Naive thymus-derived CD8-positive, alpha-beta T cell (primary cell): ENCODE data around the gene DNAJC3. TPM values are rescaled to one million over a fixed set of nuclear protein-coding genes. Genes with fewer than 3 reads are reported as not detected.
A peak's percentile ranks its signal among the peaks of the same experiment; 100 is the strongest.
"Not testable (repeated sequence)": the region's sequence is repeated elsewhere in the genome, so short reads cannot be mapped to it uniquely, and the experiment has no call there.

Experiments
- ATAC-seq, 2 donors: fragments of 150-1000 bp; cut with Tn5 transposase in 1 of 2; sonication (Bioruptor Pico), chemical (Tn5 transposase) in 1 of 2; 1 replicate in 1 of 2; 2 replicates in 1 of 2; pipeline ENCODE4 v1.10.0; 2021; ENCODE audit warnings: mild to moderate bottlenecking in 2 of 2, moderate library complexity in 2 of 2
- POLR2A ChIA-PET: fragments of 350-600 bp; sonication (Branson Sonifier 250); formaldehyde crosslinking; loops from one replicate; lab custom pipeline; 2021; ENCODE audit warnings: antibody characterized with exemption; lab: Charles Lee
- DNase-seq, 10 donors: peaks; one replicate each; pipeline versions ENCODE4 v3.0.0 to v3.0.0-alpha.2; 2020 to 2022
- H3K27ac Mint-ChIP-seq, 10 donors: one replicate each; pipeline ENCODE4 v1.8.0; 2020 to 2022; ENCODE audit warnings: mild to moderate bottlenecking in 10 of 10, mixed read lengths in 10 of 10, moderate library complexity in 4 of 10, inconsistent platforms in 1 of 10
- H3K27me3 Mint-ChIP-seq, 5 donors: one replicate each; pipeline ENCODE4 v1.8.0; 2021 to 2022; ENCODE audit warnings: mixed read lengths in 5 of 5
- H3K36me3 Mint-ChIP-seq, 3 donors: one replicate each; pipeline ENCODE4 v1.8.0; 2020 to 2022; ENCODE audit warnings: mixed read lengths in 3 of 3, mild to moderate bottlenecking in 2 of 3, inconsistent platforms in 1 of 3
- H3K4me1 Mint-ChIP-seq, 4 donors: one replicate each; pipeline ENCODE4 v1.8.0; 2021 to 2022; ENCODE audit warnings: mixed read lengths in 4 of 4
- H3K4me3 Mint-ChIP-seq, 10 donors: one replicate each; pipeline ENCODE4 v1.8.0; 2020 to 2022; ENCODE audit warnings: mild to moderate bottlenecking in 10 of 10, mixed read lengths in 10 of 10, moderate library complexity in 6 of 10, inconsistent platforms in 1 of 10
- H3K9me3 Mint-ChIP-seq, 9 donors: one replicate each; pipeline ENCODE4 v1.8.0; 2020 to 2022; ENCODE audit warnings: mixed read lengths in 9 of 9, mild to moderate bottlenecking in 3 of 9, inconsistent platforms in 1 of 9, moderate library complexity in 1 of 9
- polyA plus RNA-seq, 3 donors: library from polyadenylated mRNA; unstranded; fragments of 300-500 nt; fragmentation: Illumina TruSeq; gene quantifications; one replicate each; pipeline ENCODE4 v1.2.3, GENCODE V29; 2021
- total RNA-seq, 8 experiments: library from RNA in 2 of 8; stranded (reverse) in 2 of 8; gene quantifications; one replicate each; pipeline ENCODE4 v1.2.3 and lab custom pipeline; 2021 to 2026

Gene DNAJC3
- total and polyA plus RNA-seq, 5 experiments from 2014 or later = 11.3 to 18.5 (median 17.0) TPM

DNA sequence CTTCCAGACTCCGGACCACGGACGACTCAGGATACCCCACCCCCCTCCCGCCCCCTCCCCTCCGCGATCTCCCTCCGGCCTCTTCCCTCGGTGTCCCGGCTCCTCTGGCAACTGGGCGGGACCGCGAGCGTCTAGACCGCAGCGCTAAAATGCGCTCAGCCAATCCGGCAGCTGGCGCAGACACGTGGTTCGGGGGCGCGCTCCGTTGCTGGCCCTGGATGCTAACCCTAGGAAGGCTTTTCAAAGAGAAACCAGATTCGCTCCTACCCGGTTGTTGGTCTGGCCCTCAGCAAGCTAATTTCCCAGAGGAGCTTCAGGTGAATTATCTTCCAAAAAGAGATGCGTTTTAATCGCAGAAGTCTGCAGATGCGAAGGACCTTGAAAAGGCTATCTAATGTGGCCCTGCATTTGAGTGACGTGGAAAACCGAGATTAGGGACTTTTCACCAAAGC, 32.3 kb upstream of the DNAJC3 start, which contains the start of gene DZIP1:
DZIP1 (minus strand) TSS at position 106 of the 452 bp plus-strand sequence. CDS start 2,677 bp downstream, outside the sequence.
- no peak within 1 kb of the TSS for H3K27ac Mint-ChIP-seq
- peak within 1 kb of the TSS; percentile 45 to 81 (median 70) for H3K4me3 Mint-ChIP-seq
- H3K4me1 Mint-ChIP-seq = peaks cover 3 to 15% (median 8%) of the 10 kb centered on the region in 4 donors
- DNase-seq = no peak
- no peaks in the 10 kb centered on the region for H3K9me3 Mint-ChIP-seq
- no peaks in the 10 kb centered on the region for H3K36me3 Mint-ChIP-seq
- peaks cover 21 to 43% (median 28%) of the 10 kb centered on the region in 5 donors for H3K27me3 Mint-ChIP-seq
- ATAC-seq = no peak
- POLR2A ChIA-PET = no interaction called here

DNA sequence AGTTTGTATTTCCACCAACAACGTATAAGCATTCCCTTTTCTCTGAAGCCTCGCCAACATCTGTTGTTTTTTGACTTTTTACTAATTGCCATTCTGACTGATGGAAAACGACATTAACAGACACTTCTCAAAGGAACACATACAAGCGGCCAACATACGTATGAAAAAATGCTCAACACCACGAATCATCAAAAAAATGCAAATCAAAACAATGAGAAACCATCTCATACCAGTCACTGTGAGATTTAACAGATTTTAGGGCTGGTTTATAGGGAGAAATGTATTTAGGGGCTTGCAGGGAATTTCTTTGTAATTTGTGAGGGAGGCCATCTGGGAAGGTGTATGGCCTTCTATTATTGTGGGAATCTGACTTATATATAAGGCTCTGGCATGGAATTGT, 29.6 kb upstream of the DNAJC3 start:
- H3K27me3 Mint-ChIP-seq = peaks cover 7 to 27% (median 16%) of the 10 kb centered on the region in 5 donors
- DNase-seq (no peak), ATAC-seq (no peak)
- H3K4me1 Mint-ChIP-seq = peaks cover 3 to 13% (median 8%) of the 10 kb centered on the region in 4 donors
- H3K36me3 Mint-ChIP-seq = no peaks in the 10 kb centered on the region
- no peak overlapping the region for H3K27ac Mint-ChIP-seq
- H3K4me3 Mint-ChIP-seq = no peak overlapping the region
- no peaks in the 10 kb centered on the region for H3K9me3 Mint-ChIP-seq
- POLR2A ChIA-PET = no interaction called here

DNA sequence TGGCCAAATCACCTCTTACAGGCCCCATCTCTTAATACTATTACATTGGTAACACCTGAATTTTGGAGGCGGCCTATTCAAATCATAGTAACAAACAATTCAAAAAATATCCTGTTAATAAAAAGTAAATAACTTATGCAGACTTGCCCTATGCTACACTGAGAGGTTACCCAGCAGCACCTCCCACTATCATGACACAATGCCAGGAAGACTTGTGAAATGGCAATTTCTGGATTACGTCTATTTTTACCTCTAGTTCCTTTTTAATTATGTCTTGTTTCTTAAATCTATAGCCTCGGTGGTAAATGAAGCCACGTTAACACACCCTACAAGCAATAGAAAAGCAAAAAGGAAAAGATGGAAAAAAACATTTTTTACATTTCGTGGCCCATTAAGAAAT, 26.2 kb upstream of the DNAJC3 start:
- no peak for ATAC-seq
- Mint-ChIP-seq H3K4me1 (no peaks in the 10 kb centered on the region), H3K36me3 (no peaks in the 10 kb centered on the region), H3K27ac (no peak overlapping the region), H3K4me3 (no peak overlapping the region), H3K9me3 (no peaks in the 10 kb centered on the region), H3K27me3 (peaks cover 0 to 18% (median 6%) of the 10 kb centered on the region in 5 donors)
- POLR2A ChIA-PET = no interaction called here
- DNase-seq = no peak

DNA sequence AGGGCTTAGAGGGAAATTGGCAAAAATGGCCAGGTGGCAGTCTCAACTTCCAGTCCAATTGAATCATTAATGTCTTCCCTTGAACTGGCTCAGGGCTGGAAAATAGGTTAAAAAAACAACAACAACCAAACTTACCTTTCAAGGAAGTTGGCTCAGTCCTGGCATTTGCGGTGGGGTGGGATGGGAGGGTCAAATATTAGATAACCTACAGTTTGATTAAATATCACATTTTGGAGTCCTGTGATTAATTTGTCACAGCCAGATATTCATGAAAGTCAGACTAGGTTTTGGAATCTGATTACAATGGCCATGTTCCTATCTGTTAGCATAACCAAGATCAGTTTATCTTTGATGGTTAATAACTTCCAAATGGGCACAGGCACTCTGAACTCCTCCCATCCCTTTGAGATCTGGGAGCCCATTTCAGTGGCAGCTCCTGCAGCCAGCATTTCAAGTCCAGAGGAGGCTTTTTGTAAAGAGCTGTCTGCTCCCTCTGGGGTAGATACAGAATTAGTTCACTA, 24.6 kb upstream of the DNAJC3 start:
- H3K27ac Mint-ChIP-seq = no peak overlapping the region
- POLR2A ChIA-PET = no interaction called here
- DNase-seq (no peak), ATAC-seq (no peak)
- H3K27me3 Mint-ChIP-seq = peaks cover 0 to 14% (median 5%) of the 10 kb centered on the region in 5 donors
- no peak overlapping the region for H3K4me3 Mint-ChIP-seq
- H3K36me3 Mint-ChIP-seq = no peaks in the 10 kb centered on the region
- H3K4me1 Mint-ChIP-seq = no peaks in the 10 kb centered on the region
- peaks cover 0 to 4% (median 0%) of the 10 kb centered on the region in 9 donors for H3K9me3 Mint-ChIP-seq

GRCh38 chr13:95652821-95653220, 24.1 kb upstream of the DNAJC3 start:
- Mint-ChIP-seq H3K4me1 (no peaks in the 10 kb centered on the region), H3K9me3 (peaks cover 0 to 4% (median 0%) of the 10 kb centered on the region in 9 donors), H3K4me3 (no peak overlapping the region), H3K36me3 (no peaks in the 10 kb centered on the region), H3K27me3 (peaks cover 0 to 13% (median 5%) of the 10 kb centered on the region in 5 donors), H3K27ac (no peak overlapping the region)
- ATAC-seq = no peak
- DNase-seq = no peak
- POLR2A ChIA-PET = no interaction called here

DNA sequence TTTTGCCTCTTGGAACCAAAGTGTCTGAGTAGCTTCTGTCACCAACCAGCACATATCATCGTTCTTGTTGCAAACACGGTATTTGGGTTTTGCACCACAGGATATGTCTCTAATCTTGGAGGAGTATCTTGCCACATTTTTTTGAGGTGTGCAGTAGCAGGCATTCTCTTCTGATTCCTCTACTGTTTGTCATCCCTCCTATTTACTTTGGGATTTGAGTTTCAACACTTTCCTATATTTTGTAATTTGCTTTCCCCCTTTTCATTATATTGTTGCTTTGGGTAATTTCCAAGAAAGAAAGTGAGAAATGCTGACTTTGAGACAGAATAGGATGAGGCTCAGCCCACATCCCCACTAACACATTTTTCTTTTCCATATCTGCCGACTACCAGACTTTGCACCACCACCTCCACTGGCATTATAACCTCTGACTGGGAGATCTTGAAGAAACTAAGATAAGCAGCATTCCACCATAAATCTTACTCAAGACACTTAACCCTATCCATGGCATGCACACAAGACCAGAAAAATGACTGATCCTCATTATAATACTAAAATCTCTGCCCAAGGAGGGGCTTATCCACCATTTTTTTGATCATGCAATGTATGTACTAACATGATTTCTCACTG, 20.4 kb upstream of the DNAJC3 start:
- H3K4me3 Mint-ChIP-seq = no peak overlapping the region
- ATAC-seq (no peak), DNase-seq (no peak)
- peaks cover 0 to 16% (median 7%) of the 10 kb centered on the region in 5 donors for H3K27me3 Mint-ChIP-seq
- H3K9me3 Mint-ChIP-seq = peaks cover 0 to 6% (median 0%) of the 10 kb centered on the region in 9 donors
- peaks cover 0 to 4% (median 4%) of the 10 kb centered on the region in 3 donors for H3K36me3 Mint-ChIP-seq
- H3K4me1 Mint-ChIP-seq = no peaks in the 10 kb centered on the region
- H3K27ac Mint-ChIP-seq = no peak overlapping the region
- POLR2A ChIA-PET = no interaction called here

- H3K27me3 Mint-ChIP-seq = peaks cover 9 to 21% (median 15%) of the 10 kb centered on the region in 5 donors
- POLR2A ChIA-PET = no interaction called here
- no peak overlapping the region for H3K27ac Mint-ChIP-seq
- peaks cover 0 to 20% (median 9%) of the 10 kb centered on the region in 9 donors for H3K9me3 Mint-ChIP-seq
- peaks cover 0 to 15% (median 5%) of the 10 kb centered on the region in 3 donors for H3K36me3 Mint-ChIP-seq
- no peak overlapping the region for H3K4me3 Mint-ChIP-seq
- ATAC-seq (no peak), DNase-seq (no peak)
- H3K4me1 Mint-ChIP-seq = no peaks in the 10 kb centered on the region
These were observed 17.4 kb upstream of the DNAJC3 start for GRCh38 chr13:95659500-95659899.

DNA sequence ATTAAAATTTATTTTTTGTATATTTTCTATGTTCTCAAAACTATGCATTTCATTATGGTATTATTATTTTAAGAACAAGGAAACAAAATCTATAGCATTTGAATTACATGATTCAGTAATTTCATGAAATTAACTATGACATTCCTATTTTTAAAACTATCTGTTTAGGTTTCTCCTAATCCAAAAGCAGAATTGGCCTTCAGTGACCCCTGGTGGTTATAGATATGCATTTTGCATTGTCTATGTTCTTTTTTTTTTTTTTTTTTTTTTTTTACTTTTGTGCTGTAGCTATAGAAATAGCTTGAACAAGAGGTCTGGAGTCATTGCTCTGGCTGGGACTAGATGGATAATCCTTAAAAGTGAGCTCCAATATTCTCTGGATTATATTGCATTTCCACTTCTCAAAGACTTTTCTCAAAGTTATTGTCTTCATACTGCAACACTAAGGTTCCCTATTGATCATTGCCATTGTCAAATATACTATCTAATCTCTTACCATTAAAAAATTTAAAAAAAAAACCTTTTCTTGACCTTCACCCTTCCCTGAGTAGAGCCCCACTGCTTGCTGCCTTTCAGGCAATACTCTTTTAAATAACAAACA, 15.9 kb upstream of the DNAJC3 start:
- Mint-ChIP-seq H3K4me1 (no peaks in the 10 kb centered on the region), H3K4me3 (no peak overlapping the region), H3K36me3 (peaks cover 0 to 29% (median 13%) of the 10 kb centered on the region in 3 donors), H3K27ac (no peak overlapping the region), H3K27me3 (peaks cover 8 to 21% (median 15%) of the 10 kb centered on the region in 5 donors), H3K9me3 (peaks cover 7 to 36% (median 24%) of the 10 kb centered on the region in 9 donors)
- DNase-seq (peak in 3 of 10 donors; percentile 14 to 27 (median 25)), ATAC-seq (no peak)
- POLR2A ChIA-PET = no interaction called here

DNA sequence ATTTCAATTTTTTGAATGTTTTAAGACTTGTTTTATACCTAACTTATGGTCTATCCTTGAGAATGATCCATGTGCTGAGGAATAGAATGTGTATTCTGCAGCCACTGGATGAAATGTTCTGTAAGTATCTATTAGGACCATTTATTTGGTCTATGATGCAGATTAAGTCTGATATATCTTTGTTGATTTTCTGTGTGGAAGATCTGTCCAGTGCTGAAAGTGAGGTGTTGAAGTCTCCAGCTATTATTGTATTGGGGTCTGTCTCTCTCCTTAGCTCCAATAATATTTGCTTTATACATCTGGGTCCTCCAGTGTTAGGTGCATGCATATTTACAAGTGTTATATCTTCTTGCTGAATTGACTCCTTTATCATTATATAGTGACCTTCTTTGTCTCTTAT, 9.7 kb upstream of the DNAJC3 start:
- H3K4me3 Mint-ChIP-seq, POLR2A ChIA-PET, H3K27ac Mint-ChIP-seq, ATAC-seq, DNase-seq, H3K4me1 Mint-ChIP-seq: not testable (repeated sequence)
- peaks cover 6 to 66% (median 34%) of the 10 kb centered on the region in 3 donors for H3K36me3 Mint-ChIP-seq
- peaks cover 5 to 16% (median 7%) of the 10 kb centered on the region in 5 donors for H3K27me3 Mint-ChIP-seq
- peaks cover 28 to 92% (median 75%) of the 10 kb centered on the region in 9 donors for H3K9me3 Mint-ChIP-seq

DNA sequence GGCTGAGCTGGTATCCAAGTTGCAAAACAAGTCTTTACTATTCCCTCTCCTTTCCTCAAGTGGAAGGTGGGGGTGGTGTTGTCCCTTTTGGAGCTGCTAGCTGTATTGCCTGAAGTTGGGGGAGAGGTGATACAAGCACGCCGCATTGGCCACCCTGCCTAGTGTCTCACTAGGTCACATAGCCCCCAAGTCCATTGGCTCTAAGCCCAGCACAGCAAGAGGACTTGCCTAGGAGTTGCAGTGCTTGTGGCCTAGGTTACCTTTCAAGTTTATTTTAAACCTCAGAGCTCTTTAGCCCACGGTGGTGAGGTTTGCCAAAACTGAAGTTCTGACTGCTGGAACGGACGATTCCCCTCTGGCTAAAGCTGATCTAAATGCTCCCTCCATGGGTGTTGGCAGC, 5.3 kb upstream of the DNAJC3 start:
- H3K27me3 Mint-ChIP-seq = peaks cover 0 to 4% (median 0%) of the 10 kb centered on the region in 5 donors
- ATAC-seq = no peak
- DNase-seq = no peak
- peaks cover 10 to 29% (median 21%) of the 10 kb centered on the region in 4 donors for H3K4me1 Mint-ChIP-seq
- peaks cover 6 to 60% (median 42%) of the 10 kb centered on the region in 3 donors for H3K36me3 Mint-ChIP-seq
- H3K4me3 Mint-ChIP-seq = no peak overlapping the region
- H3K27ac Mint-ChIP-seq = no peak overlapping the region
- H3K9me3 Mint-ChIP-seq = peaks cover 22 to 79% (median 54%) of the 10 kb centered on the region in 9 donors
- POLR2A ChIA-PET = no interaction called here

DNA sequence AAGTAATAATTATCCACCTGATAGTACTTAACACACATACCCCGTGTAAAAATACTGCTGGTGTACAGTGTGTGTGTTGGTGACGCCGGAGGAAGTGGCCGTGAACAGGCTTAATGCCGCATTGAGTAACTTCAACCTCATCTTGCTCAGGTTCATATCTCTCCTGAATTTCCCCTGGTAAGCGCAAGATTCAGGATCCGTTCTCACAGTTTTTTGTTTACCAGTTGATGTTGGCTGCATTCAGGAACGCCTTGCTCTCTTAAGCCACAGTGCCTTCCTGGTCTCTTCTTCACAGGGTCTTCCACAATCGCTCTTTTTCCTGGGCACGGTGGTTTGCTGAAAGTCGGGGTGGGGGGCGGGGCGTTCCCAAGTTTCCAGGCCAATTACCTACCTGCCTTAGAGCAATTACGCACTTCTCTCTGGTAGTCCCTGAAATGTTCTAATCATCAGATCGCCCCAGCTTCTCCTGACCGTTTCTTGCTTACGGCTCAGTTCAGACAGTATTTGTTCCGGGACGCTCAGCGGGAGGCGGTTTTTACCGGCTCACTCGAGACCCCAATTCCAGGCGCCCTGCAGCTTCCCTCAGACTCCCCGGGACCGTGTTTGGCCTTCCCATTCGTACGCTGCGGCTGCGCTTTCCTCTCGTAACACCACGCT, 706 bp upstream of the DNAJC3 start:
- Mint-ChIP-seq H3K36me3 (peaks cover 0 to 30% (median 22%) of the 10 kb centered on the region in 3 donors), H3K27ac (peak overlapping the region; percentile 91 to 99 (median 96)), H3K4me1 (peaks cover 24 to 67% (median 54%) of the 10 kb centered on the region in 4 donors), H3K9me3 (peaks cover 3 to 33% (median 24%) of the 10 kb centered on the region in 9 donors), H3K4me3 (peak overlapping the region; percentile 90 to 99 (median 96)), H3K27me3 (no peaks in the 10 kb centered on the region)
- no peak for ATAC-seq
- POLR2A ChIA-PET = interaction anchor here (1.1 kb wide), 1 partner anchor 1758 kb away, joined by 3 read pairs; the partner anchor contains the start of gene RAP2A
- peak in 4 of 10 donors; percentile 6 to 35 (median 34) for DNase-seq

- Mint-ChIP-seq H3K4me3 (peak overlapping the region; percentile 90 to 99 (median 96)), H3K9me3 (peaks cover 0 to 21% (median 12%) of the 10 kb centered on the region in 9 donors), H3K36me3 (peaks cover 0 to 27% (median 21%) of the 10 kb centered on the region in 3 donors), H3K4me1 (peaks cover 30 to 80% (median 68%) of the 10 kb centered on the region in 4 donors), H3K27me3 (no peaks in the 10 kb centered on the region), H3K27ac (peak overlapping the region; percentile 66 to 96 (median 92))
- ATAC-seq (no peak), DNase-seq (peak in 3 of 10 donors; percentile 18 to 23 (median 18))
- POLR2A ChIA-PET = interaction anchor here (0.9 to 1.0 kb wide), 2 partner anchors 11 to 29 kb away, joined by 3 read pairs; no protein-coding TSS in a partner anchor
These were observed 776 bp downstream of the DNAJC3 start for GRCh38 chr13:95677564-95678266.
